Testis (tissue), 3 donors: ENCODE data around the gene NR6A1. TPM values are rescaled to one million over a fixed set of nuclear protein-coding genes. Genes with fewer than 3 reads are reported as not detected.

Source experiments
- DNase-seq: peaks from one replicate; pipeline ENCODE4 v3.0.0-alpha.2; 2019
- H3K27ac ChIP-seq, 2 donors: fragments of 200-600 bp; sonication (generic); one replicate each; pipeline ENCODE4 v1.5.1; 2019
- H3K27me3 ChIP-seq: fragments of 200-600 bp; sonication (generic); one replicate; pipeline ENCODE4 v1.5.1; 2019
- H3K36me3 ChIP-seq: fragments of 200-600 bp; sonication (generic); one replicate; pipeline ENCODE4 v1.5.1; 2017; ENCODE audit warnings: low read depth; ENCODE audit errors: missing control alignments
- H3K4me1 ChIP-seq: fragments of 200-600 bp; sonication (generic); one replicate; pipeline ENCODE4 v1.5.1; 2019
- H3K4me3 ChIP-seq, 2 donors: fragments of 200-600 bp; sonication (generic); one replicate each; pipeline ENCODE4 v1.5.1; 2017 to 2019
- H3K9me3 ChIP-seq: fragments of 200-600 bp; sonication (generic); one replicate; pipeline ENCODE4 v1.5.1; 2017
- POLR2A ChIP-seq: fragments of 450-650 bp; IDR thresholded peaks from one replicate; pipeline ENCODE4 v1.6.1; 2017; ENCODE audit warnings: antibody characterized with exemption, mild to moderate bottlenecking, moderate library complexity
- WGBS, 2 donors: methylation state at CpG; one replicate each; pipeline ENCODE4 v1.1.5; 2018; 5-methylcytosine and 5-hydroxymethylcytosine counted together
- intact Hi-C: fragments of 100-400 bp; cut with DNase I; formaldehyde crosslinking; loops from one replicate; pipeline ENCODE4 v1.15.1; 2023; ENCODE audit warnings: low total_unique reads
- polyA plus RNA-seq: library from polyadenylated mRNA; stranded (reverse); fragments of 350-450 nt; fragmentation: Illumina TruSeq; extraction: RNeasy Lipid Tissue Mini Kit (QIAGEN cat#74804); gene quantifications from one replicate; pipeline ENCODE4 v1.2.3, GENCODE V29; 2014; ENCODE audit warnings: low read depth, low replicate concordance; ENCODE audit not compliant: insufficient read depth
- total RNA-seq, 2 donors: library from RNA; depleted of rRNA; stranded (reverse); fragments of >200 nt; gene quantifications; one replicate each; pipeline ENCODE4 v1.2.3, GENCODE V29; 2016
- TF ChIP-seq, protein P1 (sequence below), 3 experiments: fragments of 450-650 bp in 2 of 3; fragments of 200-600 bp in 1 of 3; sonication (generic) in 1 of 3; IDR thresholded peaks; one replicate each; pipeline ENCODE4 v1.5.1; 2016 to 2019; ENCODE audit warnings: antibody characterized with exemption in 3 of 3, mild to moderate bottlenecking in 2 of 3, moderate library complexity in 1 of 3

The NR6A1 gene
- total and polyA plus RNA-seq, 3 donors from 2014 or later: 54.6 to 100 (median 92.1) TPM

DNA sequence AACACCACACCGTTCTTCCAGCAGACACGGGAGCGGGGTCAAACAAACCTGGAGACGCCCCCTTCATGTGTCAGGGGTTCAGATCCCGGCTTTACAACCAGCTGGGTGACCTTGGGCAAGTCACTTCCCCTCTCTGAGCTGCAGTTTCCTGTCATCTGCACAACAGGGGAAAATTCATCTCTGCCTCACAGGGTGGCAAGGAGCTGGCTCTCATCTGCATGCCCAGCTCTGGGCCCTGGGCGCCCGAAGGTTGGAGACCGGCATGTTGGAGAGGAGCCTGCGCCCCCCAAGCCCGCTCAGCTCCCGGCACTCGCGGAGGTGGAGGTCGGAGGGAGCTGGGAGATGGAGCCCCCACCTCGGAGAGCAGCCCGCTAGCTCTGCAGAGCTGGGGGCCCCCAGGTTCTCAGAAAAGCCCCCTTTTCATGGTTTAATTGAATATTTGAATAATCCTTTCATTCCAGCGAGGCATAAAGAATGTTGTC, 284.3 kb downstream of the NR6A1 start:
- no peak for DNase-seq
- intact Hi-C loops: no loop called here

DNA sequence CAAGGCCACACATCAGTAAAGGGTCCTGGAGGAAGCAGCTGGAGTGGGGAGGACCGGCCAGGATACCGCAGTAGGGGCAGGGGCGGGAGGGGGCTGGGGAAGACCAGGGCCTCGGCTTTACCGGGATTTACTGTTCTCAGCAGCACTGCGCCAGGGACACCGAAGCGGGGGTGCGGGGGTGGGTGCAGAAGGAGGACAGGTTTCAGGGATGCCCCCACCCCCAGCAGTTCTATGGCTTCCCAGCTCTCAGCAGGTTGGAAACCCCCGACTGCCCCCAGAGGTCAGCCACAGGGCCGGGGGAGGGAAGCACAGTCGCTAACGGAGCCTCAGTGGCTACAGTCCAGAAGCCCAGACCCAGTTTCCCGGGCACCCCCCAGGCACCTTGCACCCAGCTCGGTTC, 285.2 kb downstream of the NR6A1 start:
- TF ChIP-seq POLR2A: no peak
- TF ChIP-seq, protein P1, sequence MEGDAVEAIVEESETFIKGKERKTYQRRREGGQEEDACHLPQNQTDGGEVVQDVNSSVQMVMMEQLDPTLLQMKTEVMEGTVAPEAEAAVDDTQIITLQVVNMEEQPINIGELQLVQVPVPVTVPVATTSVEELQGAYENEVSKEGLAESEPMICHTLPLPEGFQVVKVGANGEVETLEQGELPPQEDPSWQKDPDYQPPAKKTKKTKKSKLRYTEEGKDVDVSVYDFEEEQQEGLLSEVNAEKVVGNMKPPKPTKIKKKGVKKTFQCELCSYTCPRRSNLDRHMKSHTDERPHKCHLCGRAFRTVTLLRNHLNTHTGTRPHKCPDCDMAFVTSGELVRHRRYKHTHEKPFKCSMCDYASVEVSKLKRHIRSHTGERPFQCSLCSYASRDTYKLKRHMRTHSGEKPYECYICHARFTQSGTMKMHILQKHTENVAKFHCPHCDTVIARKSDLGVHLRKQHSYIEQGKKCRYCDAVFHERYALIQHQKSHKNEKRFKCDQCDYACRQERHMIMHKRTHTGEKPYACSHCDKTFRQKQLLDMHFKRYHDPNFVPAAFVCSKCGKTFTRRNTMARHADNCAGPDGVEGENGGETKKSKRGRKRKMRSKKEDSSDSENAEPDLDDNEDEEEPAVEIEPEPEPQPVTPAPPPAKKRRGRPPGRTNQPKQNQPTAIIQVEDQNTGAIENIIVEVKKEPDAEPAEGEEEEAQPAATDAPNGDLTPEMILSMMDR (IDR thresholded peaks at IDR 0.05): no peak
- no peak for DNase-seq
- no peak overlapping the region for H3K4me3 ChIP-seq
- H3K9me3 ChIP-seq: no peaks in the 10 kb centered on the region
- WGBS, 2 donors: 81 to 82% methylated on average over 7 to 15 of the region's 15 CpGs
- no peaks in the 10 kb centered on the region for H3K4me1 ChIP-seq
- no peaks in the 10 kb centered on the region for H3K27me3 ChIP-seq
- intact Hi-C loops: no loop called here
- H3K27ac ChIP-seq: no peak overlapping the region
- no peaks in the 10 kb centered on the region for H3K36me3 ChIP-seq

More for the DNA sequence above, 284.3 kb downstream of the NR6A1 start:
- TF ChIP-seq, protein P1 (IDR thresholded peaks at IDR 0.05): no peak
- TF ChIP-seq POLR2A: no peak
- Histone ChIP-seq H3K36me3 (no peaks in the 10 kb centered on the region), H3K9me3 (no peaks in the 10 kb centered on the region), H3K4me3 (peak overlapping the region in 1 of 2 donors; percentile 10), H3K27ac (no peak overlapping the region), H3K4me1 (no peaks in the 10 kb centered on the region), H3K27me3 (no peaks in the 10 kb centered on the region)
- WGBS, 2 donors: 57 to 68% methylated on average over 17 of the region's 17 CpGs

DNA sequence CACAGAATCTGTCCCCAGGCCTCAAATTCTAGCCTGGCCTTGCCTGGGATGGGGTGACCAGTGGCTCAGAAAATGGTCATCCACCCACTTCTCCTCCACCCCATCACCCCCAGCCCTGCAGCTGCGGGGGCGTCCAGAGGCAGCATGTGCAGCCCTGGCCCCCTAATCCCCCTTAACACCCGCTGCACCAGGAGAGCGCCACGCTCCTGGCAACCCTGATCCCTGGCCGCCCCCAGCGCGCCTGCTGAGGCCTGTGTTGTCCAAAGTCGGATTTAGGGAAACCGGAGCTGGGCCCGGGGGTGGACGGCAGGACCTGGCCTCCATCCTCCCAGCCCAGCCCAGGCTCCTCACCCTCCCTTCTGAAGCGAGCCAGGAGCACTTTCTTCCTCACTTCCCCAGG, 285.9 kb downstream of the NR6A1 start:
- Histone ChIP-seq H3K27me3 (no peaks in the 10 kb centered on the region), H3K9me3 (no peaks in the 10 kb centered on the region), H3K4me3 (no peak overlapping the region), H3K27ac (no peak overlapping the region), H3K36me3 (no peaks in the 10 kb centered on the region), H3K4me1 (no peaks in the 10 kb centered on the region)
- intact Hi-C loops: no loop called here
- 70 to 84% methylated on average over 5 to 12 of the region's 13 CpGs for WGBS, 2 donors
- no peak for TF ChIP-seq POLR2A
- TF ChIP-seq, protein P1 (IDR thresholded peaks at IDR 0.05): no peak
- no peak for DNase-seq

DNA sequence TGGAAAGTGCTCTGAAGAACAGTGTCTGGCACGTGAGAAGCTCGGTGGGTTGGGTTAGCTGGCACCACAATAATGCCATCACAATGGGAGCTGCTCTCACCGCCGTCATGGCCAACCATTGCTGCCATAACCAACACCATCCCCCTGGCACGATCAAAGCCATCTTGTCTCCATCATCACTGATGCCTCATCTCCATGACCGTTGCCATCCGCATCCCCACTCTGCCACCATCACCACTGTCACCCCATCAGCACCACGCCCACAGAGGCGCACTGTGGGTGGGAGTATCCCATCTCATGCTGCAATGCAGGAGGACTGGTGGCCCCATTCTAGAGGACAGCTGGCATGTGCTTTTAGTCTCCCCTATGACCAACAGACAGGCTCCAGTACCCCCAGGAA, 287.6 kb downstream of the NR6A1 start:
- no peaks in the 10 kb centered on the region for H3K27me3 ChIP-seq
- no peak for DNase-seq
- no peaks in the 10 kb centered on the region for H3K4me1 ChIP-seq
- H3K9me3 ChIP-seq: no peaks in the 10 kb centered on the region
- WGBS, 2 donors: 95 to 100% methylated on average over 9 of the region's 9 CpGs
- intact Hi-C loops: no loop called here
- H3K4me3 ChIP-seq: no peak overlapping the region
- no peak overlapping the region for H3K27ac ChIP-seq
- TF ChIP-seq, protein P1 (IDR thresholded peaks at IDR 0.05): no peak
- no peak for TF ChIP-seq POLR2A
- H3K36me3 ChIP-seq: no peaks in the 10 kb centered on the region

DNA sequence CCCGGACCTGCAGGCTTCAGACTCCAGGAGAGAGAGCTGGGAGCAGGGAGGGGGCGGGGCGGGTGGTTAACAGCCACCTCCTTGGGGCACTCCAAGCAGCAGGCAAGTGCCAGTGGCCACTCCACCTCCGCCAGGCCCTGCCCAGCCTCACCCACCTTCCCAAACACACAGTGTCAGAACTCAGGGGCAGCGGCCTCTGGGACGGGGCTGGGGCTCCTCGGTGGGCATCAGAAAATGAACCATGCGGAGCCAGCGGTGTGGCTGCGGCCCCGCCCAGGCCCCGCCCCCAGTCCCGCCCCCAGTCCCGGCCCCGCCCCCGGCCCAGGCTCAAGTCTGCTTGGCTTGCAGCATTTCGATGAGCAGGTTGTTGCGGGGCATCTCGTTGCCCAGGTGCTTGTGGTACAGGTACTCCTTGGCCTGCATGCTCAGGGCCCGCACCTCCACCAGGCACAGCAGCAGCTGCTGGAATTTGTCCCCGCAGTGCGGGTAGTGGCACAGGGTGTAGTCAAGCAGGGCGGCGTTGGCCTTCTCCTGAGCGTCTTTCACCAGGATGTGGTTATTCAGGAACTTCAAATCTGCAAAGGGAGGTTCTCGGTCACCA, 288.6 kb downstream of the NR6A1 start:
- TF ChIP-seq POLR2A: no peak
- TF ChIP-seq, protein P1 (IDR thresholded peaks at IDR 0.05): no peak
- WGBS, 2 donors: 55 to 84% methylated on average over 7 to 22 of the region's 26 CpGs
- Histone ChIP-seq H3K27me3 (no peaks in the 10 kb centered on the region), H3K27ac (no peak overlapping the region), H3K9me3 (no peaks in the 10 kb centered on the region), H3K4me3 (no peak overlapping the region), H3K36me3 (no peaks in the 10 kb centered on the region), H3K4me1 (no peaks in the 10 kb centered on the region)
- no peak for DNase-seq
- intact Hi-C loops: no loop called here
